Astrocyte (in vitro differentiated cells and primary cell): Measurements from ENCODE around the gene EML6. TPM values are rescaled to one million over a fixed set of nuclear protein-coding genes. Genes with fewer than 3 reads are reported as not detected.

Experiments
- DNase-seq: peaks from one replicate; pipeline ENCODE4 v3.0.0-alpha.2; 2010; ENCODE audit warnings: low read depth
- FAIRE-seq: peaks from 2 replicates; lab custom pipeline; 2011; peaks lifted over from hg19 to GRCh38; lab: Jason Lieb, UNC
- H2AFZ ChIP-seq: 2 replicates; pipeline ENCODE4 v1.6.0; 2012; ENCODE audit warnings: low read depth, low read length, inconsistent platforms
- H3K27ac ChIP-seq: 2 replicates; pipeline ENCODE4 v1.5.1; 2011; ENCODE audit warnings: low read depth, low read length, inconsistent platforms
- H3K27me3 ChIP-seq: 2 replicates; pipeline ENCODE4 v1.6.0; 2011; ENCODE audit warnings: low read length, inconsistent platforms; ENCODE audit not compliant: insufficient read depth
- H3K36me3 ChIP-seq: 2 replicates; pipeline ENCODE4 v1.5.1; 2011; ENCODE audit warnings: low read length, inconsistent platforms; ENCODE audit not compliant: insufficient read depth
- H3K4me1 ChIP-seq: 2 replicates; pipeline ENCODE4 v1.5.1; 2011; ENCODE audit warnings: low read length, inconsistent platforms; ENCODE audit not compliant: insufficient read depth
- H3K4me2 ChIP-seq: 2 replicates; pipeline ENCODE4 v1.6.0; 2012; ENCODE audit warnings: low read length, inconsistent platforms
- H3K4me3 ChIP-seq: 2 replicates; pipeline ENCODE4 v1.5.1; 2011; ENCODE audit warnings: low read depth, mild to moderate bottlenecking, low read length, inconsistent platforms; ENCODE audit not compliant: insufficient read depth
- H3K79me2 ChIP-seq: 2 replicates; pipeline ENCODE4 v1.6.0; 2012; ENCODE audit warnings: mild to moderate bottlenecking, low read length, inconsistent platforms; ENCODE audit not compliant: insufficient read depth
- H3K9ac ChIP-seq: 2 replicates; pipeline ENCODE4 v1.6.0; 2012; ENCODE audit warnings: mild to moderate bottlenecking, low read length, inconsistent platforms
- H3K9me3 ChIP-seq: 2 replicates; pipeline ENCODE4 v1.5.1; 2012; ENCODE audit warnings: low read depth, mild to moderate bottlenecking, low read length, inconsistent platforms; ENCODE audit not compliant: insufficient read depth
- H4K20me1 ChIP-seq: 2 replicates; pipeline ENCODE4 v1.6.0; 2012; ENCODE audit warnings: low read length, inconsistent platforms; ENCODE audit not compliant: insufficient read depth
- H3K27ac Mint-ChIP-seq: one replicate; pipeline ENCODE4 v1.8.0; 2021; ENCODE audit warnings: mild to moderate bottlenecking, mixed read lengths; ENCODE audit not compliant: unreplicated experiment
- H3K27me3 Mint-ChIP-seq: one replicate; pipeline ENCODE4 v1.8.0; 2021; ENCODE audit warnings: low read depth, mixed read lengths; ENCODE audit not compliant: unreplicated experiment
- H3K36me3 Mint-ChIP-seq: one replicate; pipeline ENCODE4 v1.8.0; 2021; ENCODE audit warnings: low read depth, mixed read lengths; ENCODE audit not compliant: unreplicated experiment
- H3K4me1 Mint-ChIP-seq: one replicate; pipeline ENCODE4 v1.8.0; 2021; ENCODE audit warnings: low read depth, mixed read lengths; ENCODE audit not compliant: unreplicated experiment
- H3K4me3 Mint-ChIP-seq: one replicate; pipeline ENCODE4 v1.8.0; 2021; ENCODE audit warnings: mild to moderate bottlenecking, moderate library complexity, mixed read lengths; ENCODE audit not compliant: unreplicated experiment
- H3K9me3 Mint-ChIP-seq: one replicate; pipeline ENCODE4 v1.8.0; 2021; ENCODE audit warnings: mild to moderate bottlenecking, mixed read lengths; ENCODE audit not compliant: unreplicated experiment
- EZH2 ChIP-seq: IDR thresholded peaks from 2 replicates; pipeline ENCODE4 v1.6.1; 2012; ENCODE audit warnings: mild to moderate bottlenecking, low read length, inconsistent platforms; ENCODE audit not compliant: insufficient read depth
- total RNA-seq: library from RNA; stranded (reverse); gene quantifications from 2 replicates; pipeline ENCODE4 v1.2.1, GENCODE V29; 2021
- TF ChIP-seq, protein P1 (sequence below): IDR thresholded peaks from 2 replicates; pipeline ENCODE4 v1.5.1; 2011; ENCODE audit warnings: low read depth, mild to moderate bottlenecking, inconsistent platforms, low read length, moderate library complexity; ENCODE audit not compliant: insufficient read depth

Gene EML6
- total RNA-seq, 1 donor from 2014 or later: 0.23 TPM

DNA sequence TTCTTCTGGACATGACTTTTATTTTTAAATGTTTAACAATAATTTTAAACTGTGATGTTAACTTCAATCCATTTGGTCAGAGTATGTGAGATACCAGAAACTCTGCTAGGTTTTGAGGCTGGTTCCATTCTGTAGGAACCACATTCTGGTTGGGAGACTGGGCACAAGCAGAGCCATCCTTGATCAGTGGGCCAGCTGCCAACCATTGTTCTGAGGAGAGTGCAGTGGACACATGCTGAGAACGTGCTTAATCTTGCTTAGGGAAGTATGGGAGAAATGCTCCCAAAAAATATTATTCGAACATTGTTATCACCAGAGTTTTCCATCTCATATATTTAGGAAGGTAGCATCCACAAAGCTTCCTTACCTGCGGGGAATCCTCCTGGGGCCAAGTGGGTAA, 171.0 kb downstream of the EML6 start:
- Mint-ChIP-seq H3K9me3 (peaks cover 6% of the 10 kb centered on the region), H3K4me1 (no peaks in the 10 kb centered on the region), H3K27me3 (peaks cover 3% of the 10 kb centered on the region), H3K36me3 (no peaks in the 10 kb centered on the region), H3K27ac (no peak overlapping the region), H3K4me3 (no peak overlapping the region)
- no peak for DNase-seq
- no peak for FAIRE-seq
- Histone ChIP-seq H3K9me3 (peaks cover 5% of the 10 kb centered on the region), H3K27me3 (no peaks in the 10 kb centered on the region), H3K36me3 (no peaks in the 10 kb centered on the region), H2AFZ (no peak overlapping the region), H3K4me2 (no peak overlapping the region), H3K27ac (no peak overlapping the region), H3K9ac (no peak overlapping the region), H3K4me1 (no peaks in the 10 kb centered on the region), H3K79me2 (no peaks in the 10 kb centered on the region), H4K20me1 (no peaks in the 10 kb centered on the region), H3K4me3 (no peak overlapping the region)
- TF ChIP-seq, protein P1, sequence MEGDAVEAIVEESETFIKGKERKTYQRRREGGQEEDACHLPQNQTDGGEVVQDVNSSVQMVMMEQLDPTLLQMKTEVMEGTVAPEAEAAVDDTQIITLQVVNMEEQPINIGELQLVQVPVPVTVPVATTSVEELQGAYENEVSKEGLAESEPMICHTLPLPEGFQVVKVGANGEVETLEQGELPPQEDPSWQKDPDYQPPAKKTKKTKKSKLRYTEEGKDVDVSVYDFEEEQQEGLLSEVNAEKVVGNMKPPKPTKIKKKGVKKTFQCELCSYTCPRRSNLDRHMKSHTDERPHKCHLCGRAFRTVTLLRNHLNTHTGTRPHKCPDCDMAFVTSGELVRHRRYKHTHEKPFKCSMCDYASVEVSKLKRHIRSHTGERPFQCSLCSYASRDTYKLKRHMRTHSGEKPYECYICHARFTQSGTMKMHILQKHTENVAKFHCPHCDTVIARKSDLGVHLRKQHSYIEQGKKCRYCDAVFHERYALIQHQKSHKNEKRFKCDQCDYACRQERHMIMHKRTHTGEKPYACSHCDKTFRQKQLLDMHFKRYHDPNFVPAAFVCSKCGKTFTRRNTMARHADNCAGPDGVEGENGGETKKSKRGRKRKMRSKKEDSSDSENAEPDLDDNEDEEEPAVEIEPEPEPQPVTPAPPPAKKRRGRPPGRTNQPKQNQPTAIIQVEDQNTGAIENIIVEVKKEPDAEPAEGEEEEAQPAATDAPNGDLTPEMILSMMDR: no peak
- no peak for TF ChIP-seq EZH2

DNA sequence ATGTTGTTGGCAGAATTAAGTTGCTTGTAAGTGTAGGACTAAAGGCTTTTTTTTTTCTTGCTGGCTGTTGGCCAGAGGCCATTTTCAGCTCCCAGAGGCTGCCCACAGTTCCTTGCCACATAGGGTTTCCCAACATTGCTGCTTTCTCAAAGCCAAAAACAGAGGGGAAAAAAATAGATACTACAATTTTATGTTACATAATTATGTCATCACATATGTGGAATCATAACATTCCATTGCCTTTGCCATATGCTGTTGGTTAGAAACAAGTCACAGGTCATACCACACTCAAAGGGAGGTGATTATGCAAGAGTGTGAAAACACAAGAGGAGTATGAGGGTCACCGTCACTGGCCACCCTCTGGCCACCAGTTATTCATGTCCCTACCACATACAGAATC, 172.3 kb downstream of the EML6 start:
- H3K9me3 Mint-ChIP-seq: peaks cover 6% of the 10 kb centered on the region
- Histone ChIP-seq H3K36me3 (no peaks in the 10 kb centered on the region), H4K20me1 (no peaks in the 10 kb centered on the region), H3K79me2 (no peaks in the 10 kb centered on the region), H3K27me3 (no peaks in the 10 kb centered on the region), H3K4me3 (no peak overlapping the region), H3K4me1 (no peaks in the 10 kb centered on the region), H3K9ac (no peak overlapping the region), H2AFZ (no peak overlapping the region), H3K4me2 (no peak overlapping the region), H3K9me3 (peaks cover 5% of the 10 kb centered on the region), H3K27ac (no peak overlapping the region)
- peaks cover 3% of the 10 kb centered on the region for H3K27me3 Mint-ChIP-seq
- FAIRE-seq (no peak), DNase-seq (peak; percentile 19)
- no peaks in the 10 kb centered on the region for H3K36me3 Mint-ChIP-seq
- no peak overlapping the region for H3K27ac Mint-ChIP-seq
- no peak overlapping the region for H3K4me3 Mint-ChIP-seq
- no peak for TF ChIP-seq EZH2
- TF ChIP-seq, protein P1: no peak
- no peaks in the 10 kb centered on the region for H3K4me1 Mint-ChIP-seq

DNA sequence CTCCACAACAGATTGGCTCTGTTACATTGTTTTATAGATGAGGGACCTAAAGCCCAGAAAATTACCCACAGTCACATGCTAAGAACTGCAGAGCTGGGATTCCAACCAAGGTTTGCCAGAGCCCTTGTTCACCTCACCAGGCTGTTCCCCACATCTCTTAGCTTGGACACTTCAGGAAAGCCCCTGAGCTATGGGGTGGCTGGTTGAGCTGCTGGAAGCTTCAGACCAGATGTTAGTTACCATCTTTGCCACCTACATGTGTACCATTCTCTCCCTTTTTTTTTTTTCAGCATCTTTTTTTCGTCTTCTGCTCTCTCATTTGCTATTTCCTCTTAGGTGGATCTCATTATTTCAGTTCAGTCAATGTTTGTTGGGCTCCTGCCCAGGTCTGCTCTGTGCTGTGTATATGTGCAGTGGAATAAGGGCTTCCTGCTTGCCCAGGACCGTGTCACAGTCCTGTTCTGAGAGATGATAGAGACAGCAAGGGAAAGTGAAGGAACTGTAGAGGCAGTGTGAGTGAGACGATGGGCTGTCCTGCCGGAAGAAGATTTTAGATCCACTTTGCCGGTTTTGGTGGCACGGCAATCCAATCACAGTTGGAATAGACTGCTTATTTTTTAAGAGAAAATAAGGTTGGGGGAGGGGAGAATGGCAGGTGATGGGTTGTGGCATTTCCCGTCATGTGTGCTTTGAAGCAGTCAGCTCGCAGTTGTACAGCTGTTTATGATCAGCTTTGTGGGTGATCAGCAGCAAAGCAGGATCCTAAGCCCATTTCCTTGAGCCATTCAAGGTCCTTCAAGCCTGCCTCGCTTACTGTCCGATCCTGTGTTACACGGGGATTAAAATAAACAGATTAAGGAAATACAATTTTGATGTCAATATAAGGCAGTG, 174.2 kb downstream of the EML6 start:
- no peaks in the 10 kb centered on the region for H4K20me1 ChIP-seq
- Mint-ChIP-seq H3K4me1 (no peaks in the 10 kb centered on the region), H3K4me3 (no peak overlapping the region), H3K27ac (no peak overlapping the region), H3K9me3 (peaks cover 6% of the 10 kb centered on the region), H3K27me3 (peaks cover 3% of the 10 kb centered on the region), H3K36me3 (peaks cover 3% of the 10 kb centered on the region)
- H3K27ac ChIP-seq: no peak overlapping the region
- FAIRE-seq (no peak), DNase-seq (no peak)
- H3K79me2 ChIP-seq: no peaks in the 10 kb centered on the region
- peaks cover 5% of the 10 kb centered on the region for H3K9me3 ChIP-seq
- H3K4me2 ChIP-seq: no peak overlapping the region
- no peaks in the 10 kb centered on the region for H3K36me3 ChIP-seq
- H3K27me3 ChIP-seq: no peaks in the 10 kb centered on the region
- no peak overlapping the region for H2AFZ ChIP-seq
- no peak overlapping the region for H3K9ac ChIP-seq
- no peak overlapping the region for H3K4me3 ChIP-seq
- no peaks in the 10 kb centered on the region for H3K4me1 ChIP-seq
- no peak for TF ChIP-seq EZH2
- TF ChIP-seq, protein P1: no peak
